Stimulated activated CD4-positive, alpha-beta T cell treated with anti-CD3 and anti-CD28 coated beads, Interleukin-2, amount 100 ng/mL, for 48 hours (primary cell): ENCODE data around the gene PRDM1.

Experiments
- DNase-seq, 2 donors: peaks; one replicate each; pipeline ENCODE4 v3.0.0-alpha.2; 2020

The PRDM1 gene

DNA sequence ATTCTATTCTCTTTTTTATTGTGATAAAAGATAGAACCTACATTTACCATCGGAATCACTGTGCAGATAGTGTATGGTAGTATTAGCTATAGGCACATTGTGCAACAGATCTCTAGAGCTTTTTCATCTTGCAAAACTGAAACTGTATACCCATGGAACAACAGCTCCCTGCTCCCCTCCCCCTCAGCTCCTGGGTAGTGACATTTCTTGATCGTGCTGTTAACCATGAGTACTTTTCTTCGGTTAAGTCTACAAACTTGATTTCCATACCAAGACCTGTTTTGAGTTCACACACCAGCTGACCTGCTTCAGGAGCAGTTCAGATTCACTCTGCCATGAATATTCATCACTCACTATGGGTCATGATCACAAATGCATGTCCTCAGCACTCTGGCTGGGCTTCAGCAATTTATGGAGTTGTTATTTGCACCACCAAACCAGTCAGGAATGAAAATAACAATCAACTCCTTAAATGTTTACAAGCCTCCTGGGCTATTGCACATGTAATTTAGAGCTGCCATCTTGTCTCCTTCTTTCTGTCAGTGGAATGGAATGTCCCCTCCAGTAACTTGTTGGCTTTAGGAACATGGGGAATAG, 32.8 kb downstream of the PRDM1 start:
- no peak for DNase-seq

DNA sequence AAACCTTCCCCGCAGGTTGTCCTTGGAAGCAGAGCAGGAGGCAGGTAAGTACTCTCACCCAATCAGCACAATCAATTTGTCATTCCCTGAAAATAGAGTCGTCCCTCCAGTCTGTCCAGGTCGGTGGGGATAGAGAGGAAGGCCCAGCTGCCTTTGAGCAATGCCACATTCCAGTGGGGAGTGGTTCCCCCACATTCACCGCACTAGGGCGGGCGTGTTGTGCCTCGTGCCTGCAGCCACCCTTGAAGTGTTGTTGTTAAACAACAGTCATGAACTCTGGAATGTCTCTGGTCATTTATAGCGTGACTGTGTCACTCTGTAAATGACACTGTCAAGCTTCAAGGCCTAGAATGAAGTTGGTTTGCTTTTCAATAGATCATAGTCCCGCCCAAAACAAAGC, 33.4 kb downstream of the PRDM1 start:
- DNase-seq, result no peak

DNA sequence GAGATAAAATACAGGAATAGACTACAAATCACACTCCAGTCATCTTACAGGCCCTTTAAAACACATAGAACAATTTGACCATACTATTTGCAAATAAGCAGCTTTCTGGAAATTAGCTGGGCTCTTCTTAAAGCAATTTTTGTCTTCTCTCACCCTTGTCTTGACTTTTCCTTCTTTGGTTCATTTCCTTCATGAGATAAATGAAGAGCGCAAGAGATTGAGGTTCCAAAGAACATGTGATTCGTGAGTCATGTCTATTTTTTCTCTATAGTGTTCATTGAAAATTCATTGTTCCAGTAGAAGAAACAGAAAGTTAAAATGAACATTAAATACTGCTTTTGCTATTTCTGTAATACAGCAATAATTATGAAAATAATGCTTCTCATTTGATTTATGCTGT, 33.9 kb downstream of the PRDM1 start:
- DNase-seq, result no peak

DNA sequence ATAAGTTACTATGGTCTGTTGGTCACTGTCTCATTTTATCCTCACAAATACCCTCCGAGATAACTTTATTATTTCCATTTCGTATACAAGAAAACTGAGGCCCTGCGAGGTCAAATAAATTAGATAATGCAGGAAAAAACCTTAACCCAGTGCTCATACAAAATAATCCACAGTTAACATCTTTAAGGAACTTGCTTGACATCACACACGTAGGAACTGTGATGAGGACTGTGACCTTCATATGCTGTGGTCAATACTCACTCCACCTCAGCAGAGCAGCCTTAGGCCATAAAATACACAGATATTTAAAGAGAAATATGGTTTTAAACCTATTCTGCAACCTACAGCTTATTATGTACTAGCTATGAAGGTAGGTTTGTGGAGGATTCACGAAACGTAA, 34.3 kb downstream of the PRDM1 start:
- DNase-seq, result no peak

DNA sequence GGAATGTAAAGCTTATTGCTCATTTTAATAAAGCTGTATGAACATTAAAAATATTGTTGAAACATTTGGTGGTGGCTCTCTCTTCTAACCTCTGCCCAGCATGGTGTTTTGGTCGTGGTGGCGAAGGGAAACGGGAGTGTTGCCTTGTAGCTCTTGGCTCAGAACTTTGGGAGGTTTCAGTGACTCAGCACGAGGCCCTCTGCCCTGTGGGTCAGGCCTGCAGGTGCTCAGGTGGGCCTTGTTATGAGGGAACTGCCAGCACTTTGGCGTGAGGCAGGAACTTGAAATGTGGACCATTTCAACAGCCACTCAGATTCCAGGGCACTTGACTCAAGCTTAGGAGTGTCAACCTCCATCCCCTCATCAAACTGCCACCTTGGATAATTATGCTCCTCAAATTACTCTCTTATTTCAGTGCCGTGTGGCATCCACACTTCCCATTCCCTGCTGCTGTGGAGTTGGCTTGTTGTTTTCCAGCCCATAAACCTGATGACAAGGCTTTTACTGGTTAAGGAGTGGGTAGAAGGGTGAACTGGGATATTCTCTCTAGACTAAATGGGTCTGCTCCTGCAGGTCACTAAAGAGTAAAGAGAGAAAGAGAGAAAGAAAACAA, 36.3 kb downstream of the PRDM1 start:
- DNase-seq, result no peak

DNA sequence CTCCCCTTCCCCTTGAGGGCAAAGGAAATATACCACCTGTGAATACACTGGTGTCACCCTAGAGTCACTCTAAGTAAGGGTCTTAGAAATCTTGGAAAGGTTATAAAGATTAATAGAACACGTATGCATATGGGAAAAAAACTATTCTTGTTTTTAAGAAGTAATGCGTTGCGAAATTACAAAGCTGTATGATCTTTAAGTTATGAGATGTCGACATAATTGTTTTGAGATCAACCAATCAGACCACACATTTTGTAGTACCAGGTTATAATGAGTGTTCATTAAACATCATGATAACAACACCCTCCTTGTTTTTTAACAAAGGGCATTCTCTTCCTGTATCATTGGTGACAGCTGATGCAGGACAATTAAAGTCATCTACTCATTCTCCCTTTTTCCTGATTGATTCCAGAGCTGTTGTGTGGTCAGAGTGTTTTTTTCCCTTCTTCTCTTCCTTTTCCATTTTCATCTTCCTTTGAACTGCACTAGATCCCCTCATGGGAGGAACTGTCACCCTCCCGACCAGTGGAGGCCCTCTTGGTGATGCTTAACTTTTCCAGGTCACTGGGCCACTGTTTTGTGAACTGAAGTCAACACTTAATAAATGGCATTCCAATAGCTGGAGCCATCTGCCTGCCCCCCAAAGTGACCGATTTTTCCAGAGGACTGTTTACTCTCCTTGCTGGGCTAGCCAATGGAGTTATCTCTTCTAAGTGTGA, 37.0 kb downstream of the PRDM1 start:
- no peak for DNase-seq

DNA sequence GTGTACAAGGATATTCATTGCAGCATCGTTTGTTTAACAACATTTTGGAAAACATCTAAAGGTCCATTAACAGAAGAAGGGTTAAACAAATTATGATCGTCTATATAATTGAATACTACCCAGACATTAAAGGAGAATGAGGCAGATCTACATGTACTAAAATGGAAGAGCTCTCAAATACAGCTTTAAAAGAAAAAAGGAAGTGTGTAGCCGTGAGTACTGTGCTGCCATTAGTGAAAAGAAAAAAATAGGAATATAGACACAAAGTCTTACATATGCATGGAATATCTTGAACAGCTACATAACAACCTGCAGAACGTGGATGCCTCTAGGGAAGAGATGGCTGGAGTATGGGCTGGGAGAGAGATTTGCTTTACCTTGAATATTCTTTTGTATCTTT, 37.9 kb downstream of the PRDM1 start:
- DNase-seq, result no peak

DNA sequence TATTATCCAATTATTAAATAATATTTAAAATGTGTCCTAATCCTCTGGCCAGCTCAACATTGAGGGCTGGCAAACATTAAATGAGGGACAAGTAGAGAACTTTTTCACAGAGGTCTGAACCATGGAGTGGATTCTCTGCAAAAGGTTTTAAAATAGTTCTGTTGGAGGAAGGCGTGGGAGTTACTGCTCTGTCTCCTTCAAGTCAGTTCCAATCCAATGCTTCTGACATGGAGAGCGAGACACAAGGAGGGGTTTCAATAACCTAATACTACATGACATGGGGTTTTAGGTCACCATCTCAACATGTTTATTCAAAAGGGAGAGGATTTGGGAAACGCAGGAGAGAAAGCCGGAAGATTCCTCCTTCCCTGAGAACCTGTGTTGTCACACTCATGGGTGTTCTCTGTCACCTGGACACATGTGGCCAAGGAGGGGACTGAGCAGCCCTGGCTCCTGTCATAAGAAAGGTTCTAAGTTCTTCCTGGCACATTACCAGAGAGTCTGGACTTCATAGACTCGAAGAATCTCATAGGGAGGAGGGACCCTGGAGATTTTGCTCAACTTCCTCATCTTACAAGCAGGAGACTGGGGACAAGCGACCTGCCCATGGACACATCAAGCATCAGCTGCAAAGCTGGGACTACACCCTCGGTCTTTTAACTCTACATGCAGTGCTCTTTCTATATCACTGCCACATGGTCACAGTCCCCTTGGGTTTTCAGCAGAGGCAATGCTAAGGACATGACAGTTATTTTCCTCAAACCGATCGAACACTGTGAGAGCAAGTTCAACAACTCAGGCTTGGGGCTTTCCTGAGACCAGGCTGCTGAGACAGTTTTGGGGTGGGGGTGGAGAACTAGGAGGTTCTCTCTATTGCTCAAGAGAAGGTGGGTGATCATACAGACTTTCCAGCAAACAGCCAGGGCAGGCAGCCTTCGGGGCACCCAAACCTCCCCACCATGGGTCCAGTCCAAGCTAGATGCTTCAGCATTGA, 38.6 kb downstream of the PRDM1 start:
- no peak for DNase-seq

DNA sequence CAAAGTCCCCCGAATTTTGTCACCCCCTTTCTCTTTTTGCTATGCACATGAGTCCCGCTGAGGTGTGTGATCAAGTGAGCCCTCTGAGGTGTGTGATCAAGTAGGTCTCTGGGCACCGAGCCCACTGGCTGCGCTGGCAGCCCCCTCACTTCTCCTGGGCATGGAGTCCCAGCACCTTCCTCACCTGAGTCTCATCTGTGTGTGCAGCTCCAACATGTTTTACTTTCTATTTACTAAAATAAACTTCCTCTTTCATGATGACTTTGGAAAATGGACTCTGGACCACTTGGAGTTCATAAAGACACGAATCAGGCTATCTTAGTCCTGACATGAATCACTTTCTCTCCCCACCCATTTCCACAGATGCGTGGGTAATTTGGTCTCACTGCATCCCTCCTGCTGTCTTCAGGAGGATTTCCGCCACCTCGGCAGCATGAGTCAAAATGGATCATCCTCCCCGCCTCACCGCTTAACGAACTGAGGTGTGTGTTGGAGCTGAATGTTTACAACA, 39.8 kb downstream of the PRDM1 start:
- peak; percentile 37 to 38 for DNase-seq

DNA sequence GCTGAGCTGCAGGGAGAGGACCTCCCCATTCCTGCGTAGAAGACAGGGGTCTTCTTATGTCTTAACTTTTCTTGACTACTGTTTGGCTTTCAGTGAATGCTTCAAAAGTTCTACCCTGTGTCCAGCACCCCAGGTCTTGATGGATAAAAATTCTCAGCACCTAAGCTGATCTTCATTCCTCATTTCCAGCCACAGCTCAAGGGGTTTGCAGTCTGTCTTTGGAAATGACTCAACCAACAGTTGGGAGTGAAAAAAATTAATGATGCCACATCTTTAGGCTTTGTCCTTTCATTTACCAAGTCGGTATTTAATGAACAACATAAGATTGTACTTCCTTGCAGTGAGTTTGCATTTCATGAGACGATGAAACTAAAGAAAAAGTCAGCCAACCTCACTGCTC, 40.3 kb downstream of the PRDM1 start:
- no peak for DNase-seq

DNA sequence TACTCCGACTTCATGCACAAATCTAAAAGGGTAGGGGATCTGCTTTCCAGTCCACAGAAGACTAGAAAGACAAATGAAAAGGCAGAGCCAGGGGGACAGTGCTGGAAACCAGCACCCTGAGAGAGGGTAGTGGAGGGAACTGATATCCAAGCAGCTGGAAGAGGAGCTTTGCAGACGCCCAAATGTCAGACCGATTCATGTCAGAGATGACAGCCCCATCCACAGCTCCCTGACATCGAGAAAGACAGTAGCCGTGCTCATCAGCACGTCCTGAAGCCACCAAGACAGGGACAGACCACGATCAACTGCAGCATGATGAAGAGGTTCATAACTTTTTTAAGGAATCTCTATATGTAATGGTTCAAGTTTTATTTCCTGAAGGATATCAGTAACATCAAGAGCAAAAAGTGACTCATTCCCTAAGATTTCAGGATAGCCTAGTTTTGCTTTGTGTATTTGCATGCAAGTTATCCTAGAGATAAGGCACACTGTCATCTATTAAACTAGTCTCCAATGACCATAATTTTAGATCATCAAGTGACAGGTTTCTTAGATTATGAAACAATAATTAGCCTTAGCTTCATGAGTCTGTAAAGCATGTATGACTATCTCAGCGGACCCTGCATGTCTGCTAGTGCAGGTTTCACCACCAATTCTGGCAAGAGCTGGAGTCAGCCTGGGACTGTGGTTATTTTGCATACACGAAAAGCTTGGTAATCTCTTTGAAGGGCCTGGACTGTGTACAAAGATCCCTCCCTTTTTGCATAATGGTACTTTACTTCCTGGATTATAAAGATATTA, 43.0 kb downstream of the PRDM1 start:
- DNase-seq, result no peak

DNA sequence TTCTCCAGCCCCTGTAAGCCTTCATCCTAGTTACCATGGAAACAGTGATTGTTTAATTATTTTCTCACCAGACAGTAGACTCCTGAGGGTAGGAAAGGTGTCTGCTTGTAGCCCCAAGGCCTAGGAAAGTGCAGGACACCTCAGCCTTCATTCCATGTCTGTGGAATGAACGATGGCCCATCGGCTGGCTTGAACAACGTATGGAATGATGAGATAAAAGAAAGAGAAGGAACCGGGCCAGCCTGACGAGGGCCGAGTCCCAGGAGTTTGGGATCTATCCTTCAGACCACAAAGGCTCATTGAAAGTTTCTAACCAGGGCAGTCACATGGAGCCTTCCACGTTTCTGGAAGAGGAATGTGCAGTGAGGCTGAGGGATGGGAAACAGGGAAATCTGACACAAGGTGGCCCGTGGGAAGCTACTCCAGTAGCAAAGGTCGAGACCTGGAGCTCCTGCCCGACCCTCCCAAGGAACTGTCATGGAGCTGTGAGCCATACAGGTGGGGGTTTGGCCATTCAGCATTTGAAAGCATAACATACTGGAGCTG, 46.1 kb downstream of the PRDM1 start:
- no peak for DNase-seq

DNA sequence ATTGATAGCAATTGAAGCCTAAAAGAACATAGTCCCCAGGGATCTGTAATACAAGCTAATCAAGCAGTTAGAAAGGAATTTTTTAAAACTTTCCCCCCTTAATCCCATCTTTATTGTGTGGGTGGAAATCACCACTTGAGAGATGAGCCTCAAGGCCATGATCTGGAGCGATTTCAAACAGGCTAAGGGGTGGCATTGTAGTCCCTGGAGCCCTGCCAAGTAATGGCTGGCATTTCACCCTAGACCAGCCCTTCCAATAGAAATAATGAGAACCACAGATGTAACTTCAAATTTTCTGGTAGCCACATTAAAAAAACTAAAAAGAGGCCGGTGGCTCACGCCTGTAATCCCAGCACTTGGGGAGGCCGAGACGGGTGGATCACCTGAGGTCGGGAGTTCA, 46.9 kb downstream of the PRDM1 start:
- no peak for DNase-seq

DNA sequence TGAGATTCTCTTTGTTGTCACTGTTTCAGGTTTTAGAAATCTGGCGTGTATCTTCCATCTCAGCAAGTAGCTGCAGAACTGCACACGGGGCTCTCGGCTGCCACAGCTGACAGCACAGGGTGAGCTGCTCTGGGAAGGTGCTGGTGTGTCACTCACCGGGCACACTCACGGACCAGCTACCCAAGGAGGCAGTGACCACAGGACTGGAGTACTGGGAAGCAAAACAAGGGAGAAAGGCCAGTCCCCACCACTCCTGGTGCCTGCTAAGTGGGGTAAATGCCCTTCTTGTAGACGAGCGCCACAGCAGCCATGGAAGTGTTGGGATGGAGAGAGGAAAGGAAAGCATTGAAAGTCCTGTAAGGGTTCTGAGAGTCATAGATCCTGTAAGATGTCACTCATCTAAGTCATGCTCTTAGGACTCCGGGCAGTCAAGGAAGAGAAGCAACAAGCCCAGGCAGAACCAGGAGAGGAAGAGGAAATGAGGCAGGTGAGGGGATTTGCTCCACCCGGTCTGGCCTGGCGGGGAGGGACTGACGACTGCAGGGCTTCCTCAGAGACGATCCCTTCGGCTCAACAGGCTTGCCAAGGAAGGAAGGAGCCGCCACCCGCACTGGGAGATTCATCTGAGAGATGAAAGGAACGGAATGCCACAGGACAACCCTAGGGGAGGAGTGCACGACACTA, 48.1 kb downstream of the PRDM1 start:
- no peak for DNase-seq

DNA sequence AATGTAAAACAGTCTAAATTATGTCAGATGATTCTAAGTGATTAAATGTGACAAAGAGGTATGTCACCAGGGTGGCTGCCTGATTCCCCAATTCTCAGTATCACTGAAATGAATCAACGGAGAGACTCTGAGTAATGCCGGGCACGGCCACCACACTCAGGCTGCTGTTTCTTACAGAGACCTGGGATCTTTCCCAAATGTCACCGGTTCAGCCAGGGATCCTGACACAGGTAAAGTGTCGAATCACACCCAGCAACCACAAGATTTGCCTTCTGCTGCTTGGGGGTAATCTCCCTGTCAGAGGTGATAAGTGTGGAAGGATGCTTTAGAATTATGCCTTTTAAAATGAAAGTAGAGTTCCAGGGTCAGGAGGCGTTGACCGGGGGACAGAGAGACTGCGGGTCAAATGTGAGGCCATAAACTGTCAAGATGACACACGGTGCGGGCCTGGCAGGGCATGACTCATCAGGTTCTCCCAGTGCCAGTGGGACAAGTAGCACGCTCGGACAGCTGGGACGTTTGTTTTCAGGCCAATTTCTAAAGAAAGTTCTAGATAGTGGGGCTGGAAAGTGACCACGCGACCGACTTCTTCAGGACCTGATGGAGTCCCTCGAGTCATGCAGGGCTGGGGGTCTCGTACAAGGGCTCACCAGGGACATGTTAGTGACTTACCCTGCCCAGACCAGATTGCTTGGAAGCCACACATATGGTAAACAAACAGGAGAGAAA, 48.9 kb downstream of the PRDM1 start:
- no peak for DNase-seq

DNA sequence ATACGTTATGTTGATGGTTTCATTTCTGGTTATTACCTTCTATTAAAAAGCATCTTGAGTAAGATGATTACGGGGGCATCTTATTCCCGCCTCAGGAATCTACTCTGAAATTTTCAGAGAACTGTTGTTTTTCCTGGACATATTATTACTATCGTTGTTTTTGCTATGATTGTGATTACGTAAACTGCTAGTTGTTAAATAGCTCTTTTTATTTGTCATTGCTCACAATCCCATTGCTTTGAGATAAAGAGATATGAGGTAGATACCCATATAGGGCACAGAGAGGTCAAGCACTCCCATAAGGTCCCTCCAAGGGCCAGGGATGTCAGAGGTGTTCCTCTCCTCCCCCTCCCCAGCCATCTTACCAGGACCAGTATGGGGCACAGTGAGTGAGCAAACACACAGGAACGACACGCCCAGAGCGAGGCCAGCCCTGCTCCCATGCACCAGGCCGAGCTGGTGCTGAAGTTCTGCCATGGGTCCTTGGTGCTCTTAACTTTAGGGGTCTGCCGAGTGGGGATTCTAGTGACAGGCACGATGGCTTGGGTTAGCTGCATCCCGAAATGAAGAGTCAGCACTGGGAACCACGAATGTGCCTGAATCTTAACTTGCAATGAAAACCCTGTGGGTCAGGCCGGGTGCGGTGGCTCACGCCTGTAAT, 49.9 kb downstream of the PRDM1 start:
- DNase-seq, result no peak

DNA sequence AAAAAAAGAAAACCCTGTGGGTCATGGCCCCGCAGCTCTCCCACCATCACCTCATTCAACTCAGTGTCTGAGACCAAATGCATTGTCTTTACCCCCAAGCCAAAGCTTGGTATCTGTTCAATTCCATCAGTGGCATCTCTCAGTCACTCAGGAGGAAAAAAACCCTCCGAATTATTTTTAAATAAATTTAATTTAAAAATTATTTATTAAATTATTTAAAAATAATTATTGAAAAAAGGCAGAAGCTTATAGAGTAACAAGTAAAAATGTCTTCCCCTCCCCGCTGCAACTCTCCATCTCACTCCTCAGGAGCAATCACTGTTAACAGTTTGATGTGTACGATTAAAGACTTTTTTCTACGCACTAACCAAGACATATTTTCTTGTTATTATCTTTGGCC, 50.7 kb downstream of the PRDM1 start:
- no peak for DNase-seq

DNA sequence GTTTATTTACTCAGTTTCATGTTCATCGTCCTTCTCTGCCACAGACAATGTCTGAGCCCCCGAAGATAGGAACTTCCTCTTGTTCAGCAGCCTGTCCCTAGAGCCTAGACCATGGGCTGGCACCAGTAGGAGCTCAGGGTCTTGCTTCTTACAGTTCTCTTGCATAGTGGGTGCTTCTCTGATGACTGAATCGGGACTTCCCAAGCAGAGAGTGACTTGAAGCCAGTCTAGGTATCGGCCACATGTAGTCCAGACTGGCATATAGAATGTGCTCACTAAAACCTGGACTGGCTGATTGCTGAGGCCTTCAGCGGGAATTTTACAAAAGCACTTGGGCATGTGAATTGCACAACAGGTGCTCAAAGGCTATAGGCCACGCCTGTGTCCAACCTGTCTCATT, 52.0 kb downstream of the PRDM1 start:
- no peak for DNase-seq

DNA sequence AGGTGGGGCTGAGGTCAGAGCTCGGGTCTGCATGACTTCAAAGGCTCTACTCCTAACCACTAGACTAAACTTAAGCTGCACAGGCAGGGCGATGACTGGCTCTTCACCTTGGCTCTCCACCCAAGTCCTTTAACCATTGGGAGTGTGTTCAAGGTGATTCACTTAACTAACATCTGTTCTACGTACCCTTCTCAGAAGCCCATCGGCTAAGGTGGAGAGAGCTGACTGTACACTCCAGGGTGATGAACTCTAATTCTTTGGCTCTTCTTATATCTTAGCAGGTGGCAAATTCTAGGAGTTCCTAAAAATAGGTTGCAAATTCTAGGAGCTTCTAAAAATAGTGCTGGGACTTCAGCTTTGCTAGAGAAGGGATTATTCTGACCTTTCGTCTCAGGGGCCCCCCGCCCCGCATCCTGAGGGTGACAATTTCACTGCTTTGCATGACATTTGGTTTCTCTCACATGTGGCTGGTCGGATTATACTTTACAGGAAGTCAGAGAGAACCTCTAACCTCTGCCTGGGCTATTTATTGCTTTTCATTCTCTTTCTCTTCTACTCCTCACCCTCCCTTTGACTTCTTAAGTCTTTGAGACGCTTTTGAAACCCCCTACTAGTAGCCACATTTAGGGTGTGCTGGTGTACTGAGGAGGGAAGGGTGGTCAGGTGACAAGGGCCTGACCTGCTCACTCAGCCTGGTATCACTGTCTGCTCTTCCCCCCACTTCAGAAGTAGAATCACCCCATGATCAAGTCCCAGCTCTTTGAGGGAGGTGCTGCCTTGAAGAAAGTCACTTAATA, 55.5 kb downstream of the PRDM1 start:
- DNase-seq, result peak in 1 of 2 donors; percentile 40
